ENCODE data around the gene CMTM6.
"Not testable (repeated sequence)": the region's sequence is repeated elsewhere in the genome, so short reads cannot be mapped to it uniquely, and the experiment has no call there.

The CMTM6 gene

GRCh38 chr3:32447865-32448400, 54.7 kb downstream of the CMTM6 start:
- no peak for DNase-seq (ENCODE audit: low read depth in 2 of 2)

- no peak for DNase-seq (ENCODE audit: low read depth in 2 of 2)
Observed at GRCh38 chr3:32443478-32443877, 59.2 kb downstream of the CMTM6 start.

GRCh38 chr3:32442766-32443165, 59.9 kb downstream of the CMTM6 start:
- no peak for DNase-seq (ENCODE audit: low read depth in 2 of 2)

GRCh38 chr3:32440611-32441350, 61.9 kb downstream of the CMTM6 start:
- no peak for DNase-seq (ENCODE audit: low read depth in 2 of 2)

- not testable (repeated sequence) for DNase-seq (ENCODE audit: low read depth in 2 of 2)
Observed at GRCh38 chr3:32439421-32439820, 63.2 kb downstream of the CMTM6 start.

- no peak for DNase-seq (ENCODE audit: low read depth in 2 of 2)
Observed at GRCh38 chr3:32438596-32439344, 63.9 kb downstream of the CMTM6 start.

GRCh38 chr3:32437896-32438295, 64.8 kb downstream of the CMTM6 start:
- DNase-seq (ENCODE audit: low read depth in 2 of 2) = no peak

- no peak for DNase-seq (ENCODE audit: low read depth in 2 of 2)
Observed at GRCh38 chr3:32436816-32437189, 65.8 kb downstream of the CMTM6 start.

- no peak for DNase-seq (ENCODE audit: low read depth in 2 of 2)
Observed at GRCh38 chr3:32435911-32436815, 66.5 kb downstream of the CMTM6 start.

- no peak for DNase-seq (ENCODE audit: low read depth in 2 of 2)
Observed at GRCh38 chr3:32434206-32434605, 68.4 kb downstream of the CMTM6 start.

- DNase-seq (ENCODE audit: low read depth in 2 of 2) = no peak
Observed at GRCh38 chr3:32432711-32433530, 69.7 kb downstream of the CMTM6 start.

GRCh38 chr3:32432045-32432710, 70.5 kb downstream of the CMTM6 start:
- DNase-seq (ENCODE audit: low read depth in 2 of 2) = no peak

GRCh38 chr3:32431481-32431880, 71.2 kb downstream of the CMTM6 start:
- no peak for DNase-seq (ENCODE audit: low read depth in 2 of 2)
